Neural progenitor cell (in vitro differentiated cells): ENCODE results near the gene FAM236B.
"Not testable (repeated sequence)": the region's sequence is repeated elsewhere in the genome, so short reads cannot be mapped to it uniquely, and the experiment has no call there.

Experiments
- EZH2 ChIP-seq: fragments of 200-600 bp; sonication (generic); IDR thresholded peaks from 2 replicates; pipeline ENCODE4 v1.6.1; 2017; ENCODE audit warnings: antibody characterized with exemption, mild to moderate bottlenecking, moderate library complexity
- EZH2phosphoT487 ChIP-seq: fragments of 200-600 bp; sonication (generic); IDR thresholded peaks from 2 replicates; pipeline ENCODE4 v1.6.1; 2017; ENCODE audit warnings: antibody characterized with exemption
- TF ChIP-seq, protein P1 (sequence below): fragments of 200-600 bp; sonication (generic); IDR thresholded peaks from 2 replicates; pipeline ENCODE4 v1.5.1; 2017; ENCODE audit warnings: antibody characterized with exemption, mild to moderate bottlenecking

DNA sequence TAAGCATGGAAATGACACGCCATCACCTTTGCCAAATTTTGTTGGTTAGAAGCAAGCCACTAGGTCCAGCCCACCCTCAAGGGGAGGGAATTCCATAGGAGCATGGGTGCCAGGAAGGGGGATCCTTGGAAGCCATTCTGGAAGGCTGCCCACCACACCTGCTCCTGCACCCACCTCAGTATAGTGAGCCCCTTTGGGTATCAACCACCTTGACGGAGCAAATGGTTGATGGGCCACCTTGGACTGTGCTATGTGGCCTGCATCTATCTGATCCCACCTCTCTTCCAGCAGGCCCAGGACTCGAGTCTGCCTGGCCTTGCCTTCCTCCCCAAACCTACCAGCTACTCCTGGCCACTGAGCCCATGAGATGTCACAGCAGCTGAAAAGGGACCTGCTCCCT lies 7.9 kb upstream of the FAM236B start:
- TF ChIP-seq, protein P1, sequence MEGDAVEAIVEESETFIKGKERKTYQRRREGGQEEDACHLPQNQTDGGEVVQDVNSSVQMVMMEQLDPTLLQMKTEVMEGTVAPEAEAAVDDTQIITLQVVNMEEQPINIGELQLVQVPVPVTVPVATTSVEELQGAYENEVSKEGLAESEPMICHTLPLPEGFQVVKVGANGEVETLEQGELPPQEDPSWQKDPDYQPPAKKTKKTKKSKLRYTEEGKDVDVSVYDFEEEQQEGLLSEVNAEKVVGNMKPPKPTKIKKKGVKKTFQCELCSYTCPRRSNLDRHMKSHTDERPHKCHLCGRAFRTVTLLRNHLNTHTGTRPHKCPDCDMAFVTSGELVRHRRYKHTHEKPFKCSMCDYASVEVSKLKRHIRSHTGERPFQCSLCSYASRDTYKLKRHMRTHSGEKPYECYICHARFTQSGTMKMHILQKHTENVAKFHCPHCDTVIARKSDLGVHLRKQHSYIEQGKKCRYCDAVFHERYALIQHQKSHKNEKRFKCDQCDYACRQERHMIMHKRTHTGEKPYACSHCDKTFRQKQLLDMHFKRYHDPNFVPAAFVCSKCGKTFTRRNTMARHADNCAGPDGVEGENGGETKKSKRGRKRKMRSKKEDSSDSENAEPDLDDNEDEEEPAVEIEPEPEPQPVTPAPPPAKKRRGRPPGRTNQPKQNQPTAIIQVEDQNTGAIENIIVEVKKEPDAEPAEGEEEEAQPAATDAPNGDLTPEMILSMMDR: not testable (repeated sequence)
- TF ChIP-seq EZH2phosphoT487, EZH2: not testable (repeated sequence)
